ENCODE measurements around the gene PKD2L2.
"Not testable (repeated sequence)": the region's sequence is repeated elsewhere in the genome, so short reads cannot be mapped to it uniquely, and the experiment has no call there.

The PKD2L2 gene

DNA sequence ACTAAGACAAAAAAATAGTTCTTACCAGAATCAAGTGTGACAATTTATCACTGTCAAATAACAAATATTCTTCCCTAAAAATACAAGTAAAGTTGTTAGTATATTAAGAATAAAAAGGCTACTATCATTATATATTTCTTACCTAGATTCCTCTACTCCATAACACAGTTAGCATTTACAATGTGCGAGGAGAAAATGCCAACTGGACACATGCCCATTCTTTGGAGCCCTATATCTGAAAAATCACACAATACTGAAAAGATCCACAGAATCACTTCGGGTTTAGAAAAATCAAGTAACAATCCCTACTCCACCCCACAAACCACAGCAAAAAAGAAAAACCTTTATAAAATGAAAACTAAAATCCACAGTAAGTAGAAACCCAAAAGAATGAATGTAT, 70.9 kb downstream of the PKD2L2 start:
- no peak for DNase-seq

DNA sequence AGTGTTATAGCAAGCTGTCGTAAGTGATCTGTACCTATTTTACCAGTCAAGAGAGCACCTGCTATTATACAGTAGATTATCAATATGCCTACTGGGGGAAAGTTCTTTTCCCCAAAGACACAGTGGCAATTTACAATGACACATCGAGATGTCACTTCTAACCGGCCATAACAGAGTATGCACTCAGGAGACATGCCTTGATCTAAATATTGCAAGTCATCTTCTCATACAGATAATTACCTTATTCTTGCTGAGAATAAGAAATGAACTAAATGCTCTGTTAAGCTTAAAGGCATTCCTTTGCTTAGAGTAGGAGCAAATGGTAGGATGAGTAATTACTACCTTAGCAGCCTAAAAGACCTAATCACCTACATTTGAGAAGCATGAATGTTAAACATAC, 71.6 kb downstream of the PKD2L2 start:
- DNase-seq, result no peak

DNA sequence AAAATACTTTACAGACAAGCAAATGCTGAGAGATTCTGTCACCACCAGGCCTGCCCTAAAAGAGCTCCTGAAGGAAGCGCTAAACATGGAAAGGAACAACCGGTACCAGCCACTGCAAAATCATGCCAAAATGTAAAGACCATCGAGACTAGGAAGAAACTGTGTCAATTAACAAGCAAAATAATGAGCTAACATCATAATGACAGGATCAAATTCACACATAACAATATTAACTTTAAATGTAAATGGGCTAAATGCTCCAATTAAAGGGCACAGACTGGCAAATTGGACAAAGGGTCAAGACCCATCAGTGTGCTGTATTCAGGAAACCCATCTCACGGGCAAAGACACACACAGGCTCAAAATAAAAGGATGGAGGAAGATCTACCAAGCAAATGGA, 81.1 kb downstream of the PKD2L2 start:
- DNase-seq, result not testable (repeated sequence)

DNA sequence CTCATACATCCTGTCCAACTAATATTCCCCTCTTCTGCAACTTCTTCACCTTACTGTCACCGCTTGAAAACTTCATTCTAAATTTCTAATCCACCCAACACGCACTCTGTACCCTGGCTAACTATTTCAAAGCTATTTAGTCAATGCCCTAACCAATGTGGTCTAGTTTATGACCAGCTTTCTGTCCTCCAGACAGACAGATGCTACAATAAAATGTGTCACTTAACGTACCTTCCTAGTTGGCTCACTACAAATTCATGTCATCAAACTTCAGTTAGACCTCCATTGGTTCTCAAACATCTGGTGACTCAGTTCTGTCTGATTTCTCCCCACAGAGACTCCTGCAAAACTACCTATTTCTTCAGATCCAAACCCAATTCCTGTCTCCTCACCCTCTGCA, 86.0 kb downstream of the PKD2L2 start:
- no peak for DNase-seq

DNA sequence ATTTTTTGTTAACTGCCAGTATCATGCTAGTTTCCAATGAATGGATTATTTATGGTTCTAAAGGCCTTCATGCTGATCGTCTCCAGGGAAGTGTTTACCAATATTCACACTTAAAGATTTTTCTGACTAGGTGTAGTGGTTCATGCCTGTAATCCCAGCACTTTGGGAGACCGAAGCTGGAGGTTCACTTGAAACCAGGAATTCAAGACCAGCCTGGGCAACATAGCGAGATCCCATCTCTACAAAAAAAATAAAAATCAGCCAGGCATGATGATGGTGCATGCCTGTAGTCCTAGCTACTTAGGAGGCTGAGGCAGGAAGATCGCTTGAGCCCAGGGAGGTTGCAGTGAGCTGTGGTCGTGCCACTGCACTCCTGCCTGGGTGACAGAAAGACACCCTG, 100.2 kb downstream of the PKD2L2 start:
- no peak for DNase-seq

Measured in NCI-H1417 treated with DMSO at 0.1 percent for 48 hours (cell line).